Measurements from ENCODE around the gene CHGA.

Gene CHGA

GRCh38 chr14:92941531-92941930 is 18.6 kb downstream of the CHGA start:
- H3K4me3 ChIP-seq (ENCODE audit: low read length): no peak overlapping the region
- H3K4me1 ChIP-seq (ENCODE audit: insufficient read depth, low read length): no peaks in the 10 kb centered on the region
- no peaks in the 10 kb centered on the region for H3K27me3 ChIP-seq (ENCODE audit: insufficient read depth, low read length)
- H3K36me3 ChIP-seq (ENCODE audit: insufficient read depth, low read depth, low read length): peaks cover 26% of the 10 kb centered on the region; the same call in 1 of the 2 replicates
- no peaks in the 10 kb centered on the region for H3K9me3 ChIP-seq (ENCODE audit: insufficient read depth, low read depth, low read length)
- H3K9ac ChIP-seq (ENCODE audit: low read depth, low read length): no peak overlapping the region
- no peak overlapping the region for H3K27ac ChIP-seq (ENCODE audit: low read length)

- H3K4me1 ChIP-seq (ENCODE audit: insufficient read depth, low read length): no peaks in the 10 kb centered on the region
- no peak overlapping the region for H3K27ac ChIP-seq (ENCODE audit: low read length)
- no peak overlapping the region; the same call in 1 of the 2 replicates for H3K9ac ChIP-seq (ENCODE audit: low read depth, low read length)
- peaks cover 22% of the 10 kb centered on the region; the same call in 1 of the 2 replicates for H3K36me3 ChIP-seq (ENCODE audit: insufficient read depth, low read depth, low read length)
- H3K27me3 ChIP-seq (ENCODE audit: insufficient read depth, low read length): no peaks in the 10 kb centered on the region
- H3K9me3 ChIP-seq (ENCODE audit: insufficient read depth, low read depth, low read length): no peaks in the 10 kb centered on the region
- H3K4me3 ChIP-seq (ENCODE audit: low read length): no peak overlapping the region
These were observed 19.2 kb downstream of the CHGA start for GRCh38 chr14:92942136-92942535.

- Histone ChIP-seq H3K4me1 (ENCODE audit: insufficient read depth, low read length) (no peaks in the 10 kb centered on the region), H3K27me3 (ENCODE audit: insufficient read depth, low read length) (no peaks in the 10 kb centered on the region), H3K36me3 (ENCODE audit: insufficient read depth, low read depth, low read length) (peaks cover 22% of the 10 kb centered on the region; the same call in 1 of the 2 replicates), H3K27ac (ENCODE audit: low read length) (no peak overlapping the region), H3K9ac (ENCODE audit: low read depth, low read length) (no peak overlapping the region), H3K4me3 (ENCODE audit: low read length) (no peak overlapping the region), H3K9me3 (ENCODE audit: insufficient read depth, low read depth, low read length) (no peaks in the 10 kb centered on the region)
These were observed 19.6 kb downstream of the CHGA start for GRCh38 chr14:92942576-92942975.

- no peak overlapping the region for H3K9ac ChIP-seq (ENCODE audit: low read depth, low read length)
- no peaks in the 10 kb centered on the region for H3K4me1 ChIP-seq (ENCODE audit: insufficient read depth, low read length)
- peaks cover 25% of the 10 kb centered on the region; the same call in 1 of the 2 replicates for H3K36me3 ChIP-seq (ENCODE audit: insufficient read depth, low read depth, low read length)
- H3K27me3 ChIP-seq (ENCODE audit: insufficient read depth, low read length): no peaks in the 10 kb centered on the region
- H3K9me3 ChIP-seq (ENCODE audit: insufficient read depth, low read depth, low read length): no peaks in the 10 kb centered on the region
- no peak overlapping the region for H3K27ac ChIP-seq (ENCODE audit: low read length)
- H3K4me3 ChIP-seq (ENCODE audit: low read length): no peak overlapping the region
These were observed 20.2 kb downstream of the CHGA start for GRCh38 chr14:92942976-92943710.

- H3K4me3 ChIP-seq (ENCODE audit: low read length): no peak overlapping the region
- no peak overlapping the region for H3K27ac ChIP-seq (ENCODE audit: low read length)
- H3K9ac ChIP-seq (ENCODE audit: low read depth, low read length): no peak overlapping the region
- no peaks in the 10 kb centered on the region for H3K9me3 ChIP-seq (ENCODE audit: insufficient read depth, low read depth, low read length)
- no peaks in the 10 kb centered on the region for H3K27me3 ChIP-seq (ENCODE audit: insufficient read depth, low read length)
- H3K36me3 ChIP-seq (ENCODE audit: insufficient read depth, low read depth, low read length): peaks cover 29% of the 10 kb centered on the region; the same call in 1 of the 2 replicates
- H3K4me1 ChIP-seq (ENCODE audit: insufficient read depth, low read length): no peaks in the 10 kb centered on the region
These were observed 21.1 kb downstream of the CHGA start for GRCh38 chr14:92943855-92944570.

- Histone ChIP-seq H3K9ac (ENCODE audit: low read depth, low read length) (no peak overlapping the region), H3K4me3 (ENCODE audit: low read length) (no peak overlapping the region), H3K4me1 (ENCODE audit: insufficient read depth, low read length) (no peaks in the 10 kb centered on the region), H3K27ac (ENCODE audit: low read length) (no peak overlapping the region), H3K27me3 (ENCODE audit: insufficient read depth, low read length) (no peaks in the 10 kb centered on the region), H3K9me3 (ENCODE audit: insufficient read depth, low read depth, low read length) (no peaks in the 10 kb centered on the region), H3K36me3 (ENCODE audit: insufficient read depth, low read depth, low read length) (peaks cover 36% of the 10 kb centered on the region; the same call in 1 of the 2 replicates)
These were observed 22.0 kb downstream of the CHGA start for GRCh38 chr14:92944976-92945375.

- peaks cover 42% of the 10 kb centered on the region; the same call in 1 of the 2 replicates for H3K36me3 ChIP-seq (ENCODE audit: insufficient read depth, low read depth, low read length)
- H3K27ac ChIP-seq (ENCODE audit: low read length): no peak overlapping the region
- no peak overlapping the region for H3K4me3 ChIP-seq (ENCODE audit: low read length)
- H3K27me3 ChIP-seq (ENCODE audit: insufficient read depth, low read length): no peaks in the 10 kb centered on the region
- no peaks in the 10 kb centered on the region for H3K9me3 ChIP-seq (ENCODE audit: insufficient read depth, low read depth, low read length)
- no peak overlapping the region for H3K9ac ChIP-seq (ENCODE audit: low read depth, low read length)
- H3K4me1 ChIP-seq (ENCODE audit: insufficient read depth, low read length): no peaks in the 10 kb centered on the region
These were observed 22.6 kb downstream of the CHGA start for GRCh38 chr14:92945544-92945943.

- no peaks in the 10 kb centered on the region for H3K9me3 ChIP-seq (ENCODE audit: insufficient read depth, low read depth, low read length)
- H3K27me3 ChIP-seq (ENCODE audit: insufficient read depth, low read length): no peaks in the 10 kb centered on the region
- H3K36me3 ChIP-seq (ENCODE audit: insufficient read depth, low read depth, low read length): peaks cover 48% of the 10 kb centered on the region
- H3K4me3 ChIP-seq (ENCODE audit: low read length): no peak overlapping the region
- no peaks in the 10 kb centered on the region for H3K4me1 ChIP-seq (ENCODE audit: insufficient read depth, low read length)
- no peak overlapping the region for H3K9ac ChIP-seq (ENCODE audit: low read depth, low read length)
- H3K27ac ChIP-seq (ENCODE audit: low read length): no peak overlapping the region
These were observed 23.3 kb downstream of the CHGA start for GRCh38 chr14:92945959-92946846.

- Histone ChIP-seq H3K4me1 (ENCODE audit: insufficient read depth, low read length) (no peaks in the 10 kb centered on the region), H3K27me3 (ENCODE audit: insufficient read depth, low read length) (no peaks in the 10 kb centered on the region), H3K4me3 (ENCODE audit: low read length) (no peak overlapping the region), H3K9me3 (ENCODE audit: insufficient read depth, low read depth, low read length) (no peaks in the 10 kb centered on the region), H3K27ac (ENCODE audit: low read length) (no peak overlapping the region), H3K9ac (ENCODE audit: low read depth, low read length) (no peak overlapping the region), H3K36me3 (ENCODE audit: insufficient read depth, low read depth, low read length) (peaks cover 49% of the 10 kb centered on the region)
These were observed 24.0 kb downstream of the CHGA start for GRCh38 chr14:92946847-92947545.

GRCh38 chr14:92948647-92949046 is 25.7 kb downstream of the CHGA start:
- Histone ChIP-seq H3K27ac (ENCODE audit: low read length) (no peak overlapping the region), H3K4me1 (ENCODE audit: insufficient read depth, low read length) (no peaks in the 10 kb centered on the region), H3K9ac (ENCODE audit: low read depth, low read length) (no peak overlapping the region), H3K36me3 (ENCODE audit: insufficient read depth, low read depth, low read length) (peaks cover 46% of the 10 kb centered on the region), H3K4me3 (ENCODE audit: low read length) (no peak overlapping the region), H3K9me3 (ENCODE audit: insufficient read depth, low read depth, low read length) (no peaks in the 10 kb centered on the region), H3K27me3 (ENCODE audit: insufficient read depth, low read length) (no peaks in the 10 kb centered on the region)
